Measurements from ENCODE around the gene BTN3A1. TPM values are rescaled to one million over a fixed set of nuclear protein-coding genes. Genes with fewer than 3 reads are reported as not detected.

The BTN3A1 gene
- total and polyA plus RNA-seq, 7 donors, result 3.0 to 33.5 (median 9.8) TPM

DNA sequence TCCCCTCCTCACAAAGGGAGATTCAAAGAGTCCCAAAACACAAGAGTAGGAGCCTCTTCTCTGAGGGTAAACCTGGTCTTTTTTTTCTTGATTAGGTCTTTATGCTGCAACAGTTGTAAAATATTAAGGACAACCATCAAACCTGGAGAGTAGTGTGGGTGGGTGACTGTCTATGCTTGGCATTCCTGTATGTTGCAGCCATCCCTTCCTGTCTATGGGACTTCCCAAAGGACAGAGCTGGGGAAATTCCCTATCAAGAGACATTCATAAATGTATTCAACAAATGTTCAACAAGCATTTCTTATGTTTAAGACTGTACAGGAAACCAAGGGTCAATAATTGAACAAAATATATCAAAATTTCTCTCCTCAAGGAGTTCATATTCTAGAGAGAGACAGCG is 13.6 kb upstream of the BTN3A1 start:
- 96 to 100% methylated on average over 1 of the region's 1 CpG for WGBS, 2 donors
- Histone ChIP-seq H3K27ac (no peak overlapping the region), H3K9me3 (no peaks in the 10 kb centered on the region), H3K4me1 (peaks cover 0 to 14% (median 11%) of the 10 kb centered on the region in 4 donors), H3K36me3 (peaks cover 0 to 25% (median 5%) of the 10 kb centered on the region in 4 donors), H3K27me3 (no peaks in the 10 kb centered on the region), H3K4me3 (no peak overlapping the region)
- TF ChIP-seq POLR2AphosphoS5 (IDR thresholded peaks at IDR 0.05) (no peak), POLR2A (IDR thresholded peaks at IDR 0.05) (no peak), EP300 (IDR thresholded peaks at IDR 0.05) (no peak)
- TF ChIP-seq, protein P1, sequence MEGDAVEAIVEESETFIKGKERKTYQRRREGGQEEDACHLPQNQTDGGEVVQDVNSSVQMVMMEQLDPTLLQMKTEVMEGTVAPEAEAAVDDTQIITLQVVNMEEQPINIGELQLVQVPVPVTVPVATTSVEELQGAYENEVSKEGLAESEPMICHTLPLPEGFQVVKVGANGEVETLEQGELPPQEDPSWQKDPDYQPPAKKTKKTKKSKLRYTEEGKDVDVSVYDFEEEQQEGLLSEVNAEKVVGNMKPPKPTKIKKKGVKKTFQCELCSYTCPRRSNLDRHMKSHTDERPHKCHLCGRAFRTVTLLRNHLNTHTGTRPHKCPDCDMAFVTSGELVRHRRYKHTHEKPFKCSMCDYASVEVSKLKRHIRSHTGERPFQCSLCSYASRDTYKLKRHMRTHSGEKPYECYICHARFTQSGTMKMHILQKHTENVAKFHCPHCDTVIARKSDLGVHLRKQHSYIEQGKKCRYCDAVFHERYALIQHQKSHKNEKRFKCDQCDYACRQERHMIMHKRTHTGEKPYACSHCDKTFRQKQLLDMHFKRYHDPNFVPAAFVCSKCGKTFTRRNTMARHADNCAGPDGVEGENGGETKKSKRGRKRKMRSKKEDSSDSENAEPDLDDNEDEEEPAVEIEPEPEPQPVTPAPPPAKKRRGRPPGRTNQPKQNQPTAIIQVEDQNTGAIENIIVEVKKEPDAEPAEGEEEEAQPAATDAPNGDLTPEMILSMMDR (IDR thresholded peaks at IDR 0.05), result no peak
- DNase-seq, result no peak
- intact Hi-C loops (cut with DNase I), result no loop called here

DNA sequence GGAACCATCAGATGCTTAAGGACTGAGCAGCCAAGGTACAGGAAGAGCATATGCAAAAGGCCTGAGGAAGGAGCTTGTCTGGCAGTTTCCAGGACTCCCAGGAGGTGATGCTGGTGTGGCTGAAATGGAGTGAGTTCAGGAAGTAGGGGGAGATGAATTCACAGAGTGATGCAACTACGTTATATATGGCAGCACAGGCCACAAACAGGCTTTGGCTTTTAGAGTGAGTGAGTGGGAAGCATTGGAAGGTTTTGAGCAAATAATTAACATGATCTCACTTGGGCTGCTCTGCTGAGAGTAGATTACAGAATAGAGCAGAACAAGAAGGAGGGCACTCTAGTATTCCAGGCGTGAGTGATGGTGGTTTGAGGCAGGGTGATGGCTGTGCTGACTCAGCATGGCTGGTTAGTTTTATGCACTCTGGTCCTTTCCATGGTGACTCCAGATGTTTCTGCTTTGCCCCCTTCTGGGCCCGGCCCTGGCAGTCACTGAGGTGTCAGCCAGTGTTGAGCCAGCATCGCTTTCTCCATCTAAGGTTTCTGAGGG is 12.7 kb upstream of the BTN3A1 start:
- no peaks in the 10 kb centered on the region for H3K27me3 ChIP-seq
- H3K4me1 ChIP-seq, result peaks cover 0 to 5% (median 2%) of the 10 kb centered on the region in 4 donors
- DNase-seq, result no peak
- H3K27ac ChIP-seq, result no peak overlapping the region
- no peak for TF ChIP-seq POLR2AphosphoS5 (IDR thresholded peaks at IDR 0.05)
- no peak overlapping the region for H3K4me3 ChIP-seq
- H3K36me3 ChIP-seq, result peaks cover 0 to 25% (median 5%) of the 10 kb centered on the region in 4 donors
- H3K9me3 ChIP-seq, result no peaks in the 10 kb centered on the region
- intact Hi-C loops (cut with DNase I), result no loop called here
- 92 to 98% methylated on average over 4 of the region's 4 CpGs for WGBS, 2 donors

DNA sequence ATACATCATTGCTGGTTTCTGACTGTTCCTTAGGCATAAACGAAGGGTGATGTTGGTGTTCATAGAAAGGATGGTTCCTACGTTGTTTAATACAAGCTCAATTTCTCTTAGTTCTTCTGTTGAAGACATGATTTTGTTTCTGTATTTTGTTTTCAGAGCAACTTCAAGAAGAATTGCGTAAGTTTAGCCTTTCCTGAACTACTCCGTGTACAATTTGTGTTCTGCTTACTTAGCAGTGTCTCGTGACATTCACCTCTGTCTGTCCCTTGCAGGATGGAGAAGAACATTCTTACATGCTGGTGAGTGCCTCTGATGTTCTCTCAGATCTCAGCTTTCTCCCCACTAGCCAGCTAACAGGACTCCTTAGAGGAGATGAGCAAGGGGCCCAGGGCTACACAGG is 11.5 kb upstream of the BTN3A1 start:
- H3K4me3 ChIP-seq, result no peak overlapping the region
- TF ChIP-seq, protein P1 (IDR thresholded peaks at IDR 0.05), result no peak
- TF ChIP-seq EP300 (IDR thresholded peaks at IDR 0.05) (no peak), POLR2AphosphoS5 (IDR thresholded peaks at IDR 0.05) (no peak), POLR2A (IDR thresholded peaks at IDR 0.05) (no peak)
- no peak for DNase-seq
- intact Hi-C loops (cut with DNase I), result no loop called here
- no peaks in the 10 kb centered on the region for H3K27me3 ChIP-seq
- H3K27ac ChIP-seq, result no peak overlapping the region
- H3K4me1 ChIP-seq, result no peaks in the 10 kb centered on the region
- peaks cover 0 to 25% (median 5%) of the 10 kb centered on the region in 4 donors for H3K36me3 ChIP-seq
- WGBS, 2 donors, result 91 to 92% methylated on average over 5 of the region's 5 CpGs
- no peaks in the 10 kb centered on the region for H3K9me3 ChIP-seq

DNA sequence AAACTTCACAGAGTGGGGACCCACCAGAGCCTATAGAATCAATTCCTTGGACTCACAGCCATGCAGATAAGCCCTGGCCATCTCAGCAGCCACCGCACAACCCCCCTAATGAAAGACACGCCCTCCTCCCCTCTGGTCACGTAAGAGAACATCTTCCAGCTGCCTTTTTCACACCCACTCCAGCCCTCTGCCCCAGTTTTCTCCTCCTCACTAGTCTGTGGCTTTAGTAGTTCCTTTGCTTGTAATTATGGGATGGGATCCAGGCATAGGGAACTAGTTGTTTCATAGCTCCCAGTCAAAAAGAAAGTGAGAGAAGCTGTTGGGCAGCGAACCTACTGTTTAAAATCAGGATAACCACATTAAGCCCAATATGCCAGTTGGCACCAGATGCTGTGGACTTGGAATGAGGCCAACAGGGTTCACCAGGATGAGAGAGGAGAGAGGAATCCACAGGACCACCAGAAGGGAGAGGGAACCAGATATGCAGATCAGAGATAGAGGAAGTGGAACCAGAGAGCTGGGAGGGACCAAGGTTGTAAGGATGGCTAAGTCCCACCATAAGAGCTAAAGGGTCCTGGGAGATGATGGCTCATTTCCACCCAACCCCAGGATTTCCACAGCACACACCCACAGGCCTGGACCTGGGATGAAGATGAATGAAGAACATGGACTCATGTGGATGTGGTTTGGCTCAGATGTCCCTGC is 9.0 kb upstream of the BTN3A1 start:
- DNase-seq, result no peak
- H3K27ac ChIP-seq, result no peak overlapping the region

DNA sequence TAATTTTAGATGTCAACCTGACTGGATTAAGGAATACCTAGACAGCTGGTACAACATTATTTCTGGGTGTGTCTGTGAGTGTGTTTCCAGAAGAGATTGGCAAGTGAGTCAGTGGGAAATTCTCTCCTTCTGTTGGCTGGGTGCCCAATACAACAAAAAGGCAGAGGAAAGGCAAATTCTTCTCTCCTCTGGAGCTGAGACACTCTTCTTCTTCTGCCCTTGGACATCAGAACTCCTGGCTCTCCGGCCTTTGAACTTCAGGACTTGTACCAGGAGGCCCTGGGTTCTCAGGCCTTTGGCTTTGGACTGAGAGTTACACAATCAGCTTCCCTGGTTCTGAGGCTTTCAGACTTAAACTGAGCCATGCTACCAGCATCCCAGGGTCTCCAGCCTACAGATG is 7.8 kb upstream of the BTN3A1 start:
- whole genome bisulfite sequencing, 2 donors, result 78 to 88% methylated on average over 1 of the region's 1 CpG
- H3K4me3 ChIP-seq, result no peak overlapping the region
- TF ChIP-seq POLR2A (IDR thresholded peaks at IDR 0.05) (no peak), POLR2AphosphoS5 (IDR thresholded peaks at IDR 0.05) (no peak), EP300 (IDR thresholded peaks at IDR 0.05) (no peak)
- TF ChIP-seq, protein P1 (IDR thresholded peaks at IDR 0.05), result no peak
- no peaks in the 10 kb centered on the region for H3K9me3 ChIP-seq
- H3K27me3 ChIP-seq, result no peaks in the 10 kb centered on the region
- intact Hi-C loops (cut with DNase I), result no loop called here
- no peak for DNase-seq
- no peaks in the 10 kb centered on the region for H3K4me1 ChIP-seq
- peaks cover 0 to 25% (median 5%) of the 10 kb centered on the region in 4 donors for H3K36me3 ChIP-seq
- H3K27ac ChIP-seq, result no peak overlapping the region

More for the DNA sequence above, 9.0 kb upstream of the BTN3A1 start:
- WGBS, 2 donors, result 71 to 78% methylated on average over 4 of the region's 4 CpGs
- Histone ChIP-seq H3K27me3 (no peaks in the 10 kb centered on the region), H3K36me3 (peaks cover 0 to 25% (median 5%) of the 10 kb centered on the region in 4 donors), H3K4me1 (no peaks in the 10 kb centered on the region), H3K9me3 (no peaks in the 10 kb centered on the region), H3K4me3 (no peak overlapping the region)
- intact Hi-C loops (cut with DNase I), result no loop called here
- TF ChIP-seq, protein P1 (IDR thresholded peaks at IDR 0.05), result no peak

Measured in sigmoid colon (tissue), 7 donors.